DMS 273 (cell line): ENCODE measurements around the gene GNAS-AS1.

Experiments used
- DNase-seq: peaks from one replicate; lab custom pipeline; 2025; ENCODE audit not compliant: unreplicated experiment; lab: John Stamatoyannopoulos, UW

The GNAS-AS1 gene

GRCh38 chr20:58863044-58863790, 12.5 kb upstream of the GNAS-AS1 start:
- DNase-seq, result no peak

- no peak for DNase-seq
These were observed 5.0 kb upstream of the GNAS-AS1 start for GRCh38 chr20:58855506-58856389.

GRCh38 chr20:58854638-58855471, 4.2 kb upstream of the GNAS-AS1 start:
- peak; percentile 37 for DNase-seq

- DNase-seq, result no peak
These were observed 3.4 kb upstream of the GNAS-AS1 start for GRCh38 chr20:58853976-58854637.

GRCh38 chr20:58853466-58853865, 2.8 kb upstream of the GNAS-AS1 start:
- DNase-seq, result no peak

GRCh38 chr20:58852543-58853271, 2.0 kb upstream of the GNAS-AS1 start, which contains the start of gene GNAS:
Gene GNAS (plus strand): TSS chr20:58852716.
- DNase-seq, result no peak

- DNase-seq, result no peak
These were observed 1.3 kb upstream of the GNAS-AS1 start for GRCh38 chr20:58851969-58852458.

- no peak for DNase-seq
These were observed 693 bp upstream of the GNAS-AS1 start for GRCh38 chr20:58851221-58851968.

- DNase-seq, result no peak
These were observed 3.2 kb downstream of the GNAS-AS1 start for GRCh38 chr20:58847463-58847862.

GRCh38 chr20:58845706-58846105, 5.0 kb downstream of the GNAS-AS1 start:
- DNase-seq, result no peak

- DNase-seq, result no peak
These were observed 7.6 kb downstream of the GNAS-AS1 start for GRCh38 chr20:58843128-58843556.

GRCh38 chr20:58842276-58842675, 8.4 kb downstream of the GNAS-AS1 start:
- no peak for DNase-seq

GRCh38 chr20:58841539-58842264, 9.0 kb downstream of the GNAS-AS1 start:
- DNase-seq, result peak; percentile 38

GRCh38 chr20:58840816-58841538, 9.7 kb downstream of the GNAS-AS1 start:
- DNase-seq, result peak; percentile 56

- peak; percentile 61 for DNase-seq
These were observed 10.5 kb downstream of the GNAS-AS1 start for GRCh38 chr20:58839991-58840747.

GRCh38 chr20:58839474-58839874, 11.2 kb downstream of the GNAS-AS1 start:
- DNase-seq, result peak; percentile 83

- peak; percentile 8 for DNase-seq
These were observed 12.5 kb downstream of the GNAS-AS1 start for GRCh38 chr20:58838174-58838573.
